HuH-7 (cell line): ENCODE data around the gene RELN.

Source experiments
- DNase-seq: peaks from one replicate; pipeline ENCODE4 v3.0.0; 2011; ENCODE audit warnings: low spot score

The RELN gene

GRCh38 chr7:103632005-103632639 lies 357.3 kb downstream of the RELN start:
- DNase-seq: no peak

GRCh38 chr7:103630318-103630717 lies 359.1 kb downstream of the RELN start:
- no peak for DNase-seq

- DNase-seq: no peak
These were observed 360.7 kb downstream of the RELN start for GRCh38 chr7:103628742-103629141.

GRCh38 chr7:103626776-103627175 lies 362.7 kb downstream of the RELN start:
- DNase-seq: no peak

- DNase-seq: no peak
These were observed 367.2 kb downstream of the RELN start for GRCh38 chr7:103622274-103622673.

- peak; percentile 12 for DNase-seq
These were observed 375.5 kb downstream of the RELN start for GRCh38 chr7:103613655-103614642.

- DNase-seq: no peak
These were observed 379.7 kb downstream of the RELN start for GRCh38 chr7:103609778-103610177.

- no peak for DNase-seq
These were observed 383.8 kb downstream of the RELN start for GRCh38 chr7:103605640-103606039.

GRCh38 chr7:103598326-103598905 lies 391.0 kb downstream of the RELN start:
- no peak for DNase-seq

GRCh38 chr7:103597606-103598005 lies 391.9 kb downstream of the RELN start:
- no peak for DNase-seq

- no peak for DNase-seq
These were observed 395.3 kb downstream of the RELN start for GRCh38 chr7:103594186-103594585.

- DNase-seq: no peak
These were observed 395.8 kb downstream of the RELN start for GRCh38 chr7:103593691-103594090.

GRCh38 chr7:103592844-103593243 lies 396.6 kb downstream of the RELN start:
- no peak for DNase-seq

- no peak for DNase-seq
These were observed 397.3 kb downstream of the RELN start for GRCh38 chr7:103592187-103592586.

GRCh38 chr7:103580031-103580430 lies 409.4 kb downstream of the RELN start:
- no peak for DNase-seq

GRCh38 chr7:103577059-103577458 lies 412.4 kb downstream of the RELN start:
- no peak for DNase-seq

- DNase-seq: no peak
These were observed 412.8 kb downstream of the RELN start for GRCh38 chr7:103576641-103577040.

- DNase-seq: no peak
These were observed 414.9 kb downstream of the RELN start for GRCh38 chr7:103574576-103574975.

- no peak for DNase-seq
These were observed 415.9 kb downstream of the RELN start for GRCh38 chr7:103573479-103574058.

- DNase-seq: no peak
These were observed 417.9 kb downstream of the RELN start for GRCh38 chr7:103571586-103571985.

- DNase-seq: no peak
These were observed 419.7 kb downstream of the RELN start for GRCh38 chr7:103569621-103570305.

- DNase-seq: no peak
These were observed 425.0 kb downstream of the RELN start for GRCh38 chr7:103564416-103564815.
